ENCODE measurements around the gene CPNE8.

CPNE8 gene

GRCh38 chr12:38934078-38934584, 28.7 kb upstream of the CPNE8 start:
- Histone ChIP-seq H3K4me3 (replicated peaks; ENCODE audit: insufficient read depth, low read length) (no peak overlapping the region), H3K27ac (replicated peaks) (no peak overlapping the region), H3K27me3 (ENCODE audit: insufficient read depth, poor library complexity, severe bottlenecking) (no peaks in the 10 kb centered on the region)
- TF ChIP-seq SPI1 (IDR thresholded peaks at IDR 0.05; ENCODE audit: borderline replicate concordance, low read depth) (no peak), GABPA (IDR thresholded peaks at IDR 0.05; ENCODE audit: low read depth) (no peak), REST (IDR thresholded peaks at IDR 0.05; ENCODE audit: insufficient replicate concordance, low read depth) (no peak), POLR2AphosphoS5 (IDR thresholded peaks at IDR 0.05; ENCODE audit: low read depth) (no peak)
- TF ChIP-seq, protein P1, sequence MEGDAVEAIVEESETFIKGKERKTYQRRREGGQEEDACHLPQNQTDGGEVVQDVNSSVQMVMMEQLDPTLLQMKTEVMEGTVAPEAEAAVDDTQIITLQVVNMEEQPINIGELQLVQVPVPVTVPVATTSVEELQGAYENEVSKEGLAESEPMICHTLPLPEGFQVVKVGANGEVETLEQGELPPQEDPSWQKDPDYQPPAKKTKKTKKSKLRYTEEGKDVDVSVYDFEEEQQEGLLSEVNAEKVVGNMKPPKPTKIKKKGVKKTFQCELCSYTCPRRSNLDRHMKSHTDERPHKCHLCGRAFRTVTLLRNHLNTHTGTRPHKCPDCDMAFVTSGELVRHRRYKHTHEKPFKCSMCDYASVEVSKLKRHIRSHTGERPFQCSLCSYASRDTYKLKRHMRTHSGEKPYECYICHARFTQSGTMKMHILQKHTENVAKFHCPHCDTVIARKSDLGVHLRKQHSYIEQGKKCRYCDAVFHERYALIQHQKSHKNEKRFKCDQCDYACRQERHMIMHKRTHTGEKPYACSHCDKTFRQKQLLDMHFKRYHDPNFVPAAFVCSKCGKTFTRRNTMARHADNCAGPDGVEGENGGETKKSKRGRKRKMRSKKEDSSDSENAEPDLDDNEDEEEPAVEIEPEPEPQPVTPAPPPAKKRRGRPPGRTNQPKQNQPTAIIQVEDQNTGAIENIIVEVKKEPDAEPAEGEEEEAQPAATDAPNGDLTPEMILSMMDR (IDR thresholded peaks at IDR 0.05; ENCODE audit: insufficient read depth, low read length), result no peak
- DNase-seq (ENCODE audit: low read depth in 1 of 2, low spot score in 1 of 2), result no peak

DNA sequence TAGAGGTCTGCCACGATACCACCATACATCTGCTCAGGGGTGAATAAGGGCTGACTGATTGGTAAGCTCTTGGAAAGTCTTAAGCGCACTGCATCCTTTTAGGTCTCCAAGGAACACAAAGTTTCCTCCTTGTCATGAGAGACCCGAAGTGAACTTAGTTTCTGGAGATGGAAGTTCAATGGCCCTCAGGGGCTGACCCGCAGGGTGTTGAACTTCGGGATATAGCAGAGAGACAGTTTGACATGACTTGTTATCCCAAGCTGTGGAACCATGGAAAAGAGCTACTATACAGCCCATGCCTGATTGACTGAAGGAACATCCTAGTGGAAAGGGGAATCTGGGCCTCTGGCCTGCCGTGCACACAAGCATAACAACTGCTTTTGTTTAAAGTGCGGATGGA, 26.9 kb upstream of the CPNE8 start:
- Histone ChIP-seq H3K27ac (replicated peaks) (no peak overlapping the region), H3K27me3 (ENCODE audit: insufficient read depth, poor library complexity, severe bottlenecking) (no peaks in the 10 kb centered on the region), H3K4me3 (replicated peaks; ENCODE audit: insufficient read depth, low read length) (no peak overlapping the region)
- DNase-seq (ENCODE audit: low read depth in 1 of 2, low spot score in 1 of 2), result no peak
- TF ChIP-seq POLR2AphosphoS5 (IDR thresholded peaks at IDR 0.05; ENCODE audit: low read depth), result no peak
- TF ChIP-seq, protein P1 (IDR thresholded peaks at IDR 0.05; ENCODE audit: insufficient read depth, low read length), result no peak
- TF ChIP-seq SPI1 (IDR thresholded peaks at IDR 0.05; ENCODE audit: borderline replicate concordance, low read depth), result no peak
- TF ChIP-seq GABPA (IDR thresholded peaks at IDR 0.05; ENCODE audit: low read depth), result no peak
- no peak for TF ChIP-seq REST (IDR thresholded peaks at IDR 0.05; ENCODE audit: insufficient replicate concordance, low read depth)

DNA sequence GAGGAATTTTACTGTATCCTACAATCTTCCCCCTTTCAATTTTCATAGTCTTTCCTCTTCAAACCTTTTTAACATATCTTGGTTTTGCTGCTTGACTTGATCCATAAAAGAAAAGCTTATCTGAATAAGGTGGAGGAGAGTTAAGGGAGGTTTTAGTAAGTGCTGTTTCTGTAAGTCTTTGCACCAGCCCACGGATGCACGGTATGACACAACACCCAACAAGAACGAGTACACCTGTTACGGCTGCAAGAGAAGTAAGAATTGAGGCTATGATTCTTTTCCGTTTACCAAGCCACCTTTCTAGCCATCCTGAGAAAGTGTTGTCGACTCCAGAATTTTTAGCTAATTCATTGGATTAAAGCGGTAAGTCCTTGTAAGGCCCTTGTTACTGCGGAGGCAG, 26.1 kb upstream of the CPNE8 start:
- no peak overlapping the region for H3K4me3 ChIP-seq (replicated peaks; ENCODE audit: insufficient read depth, low read length)
- no peak for DNase-seq (ENCODE audit: low read depth in 1 of 2, low spot score in 1 of 2)
- no peaks in the 10 kb centered on the region for H3K27me3 ChIP-seq (ENCODE audit: insufficient read depth, poor library complexity, severe bottlenecking)
- TF ChIP-seq SPI1 (IDR thresholded peaks at IDR 0.05; ENCODE audit: borderline replicate concordance, low read depth) (no peak), GABPA (IDR thresholded peaks at IDR 0.05; ENCODE audit: low read depth) (no peak), POLR2AphosphoS5 (IDR thresholded peaks at IDR 0.05; ENCODE audit: low read depth) (no peak), REST (IDR thresholded peaks at IDR 0.05; ENCODE audit: insufficient replicate concordance, low read depth) (no peak)
- TF ChIP-seq, protein P1 (IDR thresholded peaks at IDR 0.05; ENCODE audit: insufficient read depth, low read length), result no peak
- H3K27ac ChIP-seq (replicated peaks), result no peak overlapping the region

Data from HL-60 (cell line).